ENCODE measurements around the gene NT5DC1. TPM values are rescaled to one million over a fixed set of nuclear protein-coding genes. Genes with fewer than 3 reads are reported as not detected.
A peak's percentile ranks its signal among the peaks of the same experiment; 100 is the strongest.

NT5DC1 gene
- total RNA-seq, 1 donor from 2014 or later, result 3.4 TPM

DNA sequence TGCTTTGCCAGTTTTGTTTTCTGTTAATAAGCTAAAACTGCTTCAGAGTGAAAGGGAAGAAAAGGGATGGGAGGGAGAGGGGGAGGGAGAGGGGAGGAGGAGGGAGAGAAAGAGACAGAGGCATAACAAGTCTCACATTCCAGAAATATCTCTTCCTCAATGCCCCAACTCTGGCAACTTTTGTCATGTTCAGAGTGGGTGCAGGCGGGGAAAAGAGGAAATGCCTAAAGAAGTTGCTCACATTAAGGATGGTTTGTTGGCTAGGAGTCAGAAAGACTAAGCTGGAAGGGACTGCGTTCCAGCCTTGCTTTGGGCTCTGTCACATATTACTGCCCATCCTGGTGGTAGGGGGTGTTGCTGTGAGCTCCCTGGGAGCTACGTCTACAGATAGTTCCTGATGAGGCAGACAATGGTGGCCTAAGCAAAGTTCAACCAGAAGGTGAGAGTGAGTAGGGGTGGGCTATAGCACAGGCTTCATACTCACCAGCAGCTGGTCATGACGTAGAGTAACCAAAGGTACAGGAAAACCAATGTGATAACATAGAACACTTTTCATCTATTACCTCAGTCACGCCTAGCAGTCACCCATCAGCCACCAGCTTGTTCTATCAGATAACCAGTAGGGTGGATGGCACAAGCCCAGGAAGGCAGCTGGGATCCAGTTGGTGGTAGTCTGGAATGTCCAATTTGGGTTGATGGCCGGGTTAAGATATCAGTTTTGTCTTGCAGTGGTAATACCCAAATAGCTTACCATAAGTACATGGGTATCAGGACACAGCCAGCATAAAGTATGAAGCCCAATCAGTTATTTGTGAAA is 151.1 kb downstream of the NT5DC1 start:
- no peak for FAIRE-seq

DNA sequence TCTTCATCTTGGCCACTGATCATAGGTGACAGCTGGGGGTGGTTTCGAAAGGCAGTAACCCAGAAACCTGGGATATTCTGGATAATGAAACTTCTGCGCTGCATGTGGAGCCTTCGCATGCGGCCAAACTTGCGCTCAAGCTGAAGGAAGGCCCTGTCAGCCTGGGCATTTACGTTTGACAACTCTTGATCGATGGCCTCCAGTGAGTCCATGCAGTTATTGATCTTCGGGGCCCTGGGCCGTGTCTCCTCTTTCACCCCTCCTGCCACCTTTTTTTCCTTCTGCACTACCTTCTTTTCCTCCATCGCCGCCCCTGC is 152.5 kb downstream of the NT5DC1 start:
- TF ChIP-seq, protein P1, sequence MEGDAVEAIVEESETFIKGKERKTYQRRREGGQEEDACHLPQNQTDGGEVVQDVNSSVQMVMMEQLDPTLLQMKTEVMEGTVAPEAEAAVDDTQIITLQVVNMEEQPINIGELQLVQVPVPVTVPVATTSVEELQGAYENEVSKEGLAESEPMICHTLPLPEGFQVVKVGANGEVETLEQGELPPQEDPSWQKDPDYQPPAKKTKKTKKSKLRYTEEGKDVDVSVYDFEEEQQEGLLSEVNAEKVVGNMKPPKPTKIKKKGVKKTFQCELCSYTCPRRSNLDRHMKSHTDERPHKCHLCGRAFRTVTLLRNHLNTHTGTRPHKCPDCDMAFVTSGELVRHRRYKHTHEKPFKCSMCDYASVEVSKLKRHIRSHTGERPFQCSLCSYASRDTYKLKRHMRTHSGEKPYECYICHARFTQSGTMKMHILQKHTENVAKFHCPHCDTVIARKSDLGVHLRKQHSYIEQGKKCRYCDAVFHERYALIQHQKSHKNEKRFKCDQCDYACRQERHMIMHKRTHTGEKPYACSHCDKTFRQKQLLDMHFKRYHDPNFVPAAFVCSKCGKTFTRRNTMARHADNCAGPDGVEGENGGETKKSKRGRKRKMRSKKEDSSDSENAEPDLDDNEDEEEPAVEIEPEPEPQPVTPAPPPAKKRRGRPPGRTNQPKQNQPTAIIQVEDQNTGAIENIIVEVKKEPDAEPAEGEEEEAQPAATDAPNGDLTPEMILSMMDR (IDR thresholded peaks at IDR 0.05; ENCODE audit: insufficient read depth, low read length, severe bottlenecking), result no peak
- FAIRE-seq (no peak), DNase-seq (ENCODE audit: low read depth) (no peak)
- no peaks in the 10 kb centered on the region for H3K27me3 ChIP-seq (ENCODE audit: control insufficient read depth, insufficient read depth, low read length)
- H3K4me3 ChIP-seq (ENCODE audit: low read depth, low read length), result peak overlapping the region; percentile 99
- H3K36me3 ChIP-seq (ENCODE audit: control insufficient read depth, insufficient read depth, low read length), result no peaks in the 10 kb centered on the region

More for the DNA sequence above, 151.1 kb downstream of the NT5DC1 start:
- TF ChIP-seq, protein P1 (IDR thresholded peaks at IDR 0.05; ENCODE audit: insufficient read depth, low read length, severe bottlenecking), result no peak
- Histone ChIP-seq H3K4me3 (ENCODE audit: low read depth, low read length) (no peak overlapping the region), H3K27me3 (ENCODE audit: control insufficient read depth, insufficient read depth, low read length) (no peaks in the 10 kb centered on the region), H3K36me3 (ENCODE audit: control insufficient read depth, insufficient read depth, low read length) (no peaks in the 10 kb centered on the region)
- peak; percentile 68 for DNase-seq (ENCODE audit: low read depth)

DNA sequence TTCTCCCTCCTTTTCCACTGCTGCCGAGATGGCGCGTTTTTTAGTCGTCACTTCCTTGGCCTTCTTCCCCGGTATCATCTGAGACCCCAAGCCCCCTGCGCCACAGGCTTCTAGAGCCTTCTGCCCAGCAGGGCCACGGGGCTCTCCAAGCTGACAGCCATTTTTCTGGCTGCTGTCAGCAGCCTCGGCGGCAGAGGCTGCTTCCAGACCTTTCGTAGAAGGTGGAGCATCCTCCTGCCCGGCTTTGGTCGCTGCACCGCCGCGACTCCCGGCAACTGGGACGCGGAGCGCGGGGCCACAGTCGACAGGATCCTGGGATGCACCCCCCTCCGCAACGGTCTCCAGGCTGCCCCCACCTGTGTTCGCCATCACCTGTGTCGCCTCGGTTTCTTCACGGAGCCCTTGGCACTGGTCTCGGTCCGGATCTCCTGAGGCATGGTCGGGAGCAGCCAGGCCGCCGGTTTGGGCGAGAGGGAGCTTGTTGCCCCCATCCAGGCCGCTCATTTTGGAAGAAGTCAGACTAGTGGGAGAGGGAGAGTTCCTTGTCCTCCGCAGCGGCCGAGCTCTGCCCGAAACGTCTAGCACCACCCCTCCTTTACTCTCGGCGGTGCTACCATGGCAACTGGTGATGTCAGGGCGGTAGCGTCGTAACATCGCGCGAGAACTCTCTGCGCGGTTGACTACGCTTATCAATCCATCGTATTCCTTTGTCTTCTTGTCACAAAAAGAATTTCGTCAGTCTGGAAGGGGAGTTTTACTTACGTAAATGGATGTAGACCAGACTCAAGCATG is 153.0 kb downstream of the NT5DC1 start, which contains the start of gene TSPYL4:
TSS of gene TSPYL4 (minus strand) at position 571 of the 792 bp plus-strand sequence. CDS start at position 504, 67 bp downstream.
- DNase-seq (ENCODE audit: low read depth) (peak; percentile 90), FAIRE-seq (no peak)
- Histone ChIP-seq H3K36me3 (ENCODE audit: control insufficient read depth, insufficient read depth, low read length) (no peaks in the 10 kb centered on the region), H3K27me3 (ENCODE audit: control insufficient read depth, insufficient read depth, low read length) (no peaks in the 10 kb centered on the region), H3K4me3 (ENCODE audit: low read depth, low read length) (peak within 1 kb of the TSS; percentile 99)
- TF ChIP-seq, protein P1 (IDR thresholded peaks at IDR 0.05; ENCODE audit: insufficient read depth, low read length, severe bottlenecking), result no peak

DNA sequence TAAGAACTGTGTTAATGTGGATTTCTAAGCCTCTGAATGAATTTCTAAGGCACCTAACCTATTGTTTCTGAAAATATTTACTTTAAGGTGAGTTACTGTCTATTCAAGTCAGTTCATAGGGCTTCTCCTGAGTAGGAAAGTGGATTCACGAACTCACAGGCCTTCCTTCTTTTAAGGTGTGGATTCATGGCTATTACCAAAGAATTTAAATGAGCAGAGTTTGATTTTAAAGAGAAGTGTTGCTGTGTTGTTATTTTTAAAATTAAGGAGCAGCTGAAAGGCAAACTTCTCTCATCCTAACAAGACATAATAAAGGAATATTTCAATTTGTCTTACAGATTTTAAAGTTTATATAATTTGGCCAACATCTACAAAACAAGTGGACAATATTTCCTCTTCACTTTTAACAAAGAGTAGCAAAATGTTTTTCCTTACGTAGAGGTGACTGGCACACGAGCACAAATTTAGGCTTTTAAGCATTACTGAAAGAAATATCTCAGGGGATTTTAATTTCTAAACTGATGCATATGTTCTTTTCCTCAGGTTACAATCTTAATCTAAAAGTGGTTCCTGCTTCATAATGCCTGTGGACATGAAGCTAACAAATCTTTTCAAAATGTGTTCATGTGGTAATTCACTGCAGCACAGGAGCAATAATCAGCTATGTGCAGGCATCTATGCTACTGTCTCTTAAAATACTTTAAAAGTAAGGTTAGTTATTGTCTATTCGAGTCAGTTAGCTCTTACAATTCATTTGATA is 153.8 kb downstream of the NT5DC1 start:
- TF ChIP-seq, protein P1 (IDR thresholded peaks at IDR 0.05; ENCODE audit: insufficient read depth, low read length, severe bottlenecking), result no peak
- Histone ChIP-seq H3K36me3 (ENCODE audit: control insufficient read depth, insufficient read depth, low read length) (no peaks in the 10 kb centered on the region), H3K27me3 (ENCODE audit: control insufficient read depth, insufficient read depth, low read length) (no peaks in the 10 kb centered on the region), H3K4me3 (ENCODE audit: low read depth, low read length) (peak overlapping the region; percentile 99)
- DNase-seq (ENCODE audit: low read depth) (no peak), FAIRE-seq (no peak)

DNA sequence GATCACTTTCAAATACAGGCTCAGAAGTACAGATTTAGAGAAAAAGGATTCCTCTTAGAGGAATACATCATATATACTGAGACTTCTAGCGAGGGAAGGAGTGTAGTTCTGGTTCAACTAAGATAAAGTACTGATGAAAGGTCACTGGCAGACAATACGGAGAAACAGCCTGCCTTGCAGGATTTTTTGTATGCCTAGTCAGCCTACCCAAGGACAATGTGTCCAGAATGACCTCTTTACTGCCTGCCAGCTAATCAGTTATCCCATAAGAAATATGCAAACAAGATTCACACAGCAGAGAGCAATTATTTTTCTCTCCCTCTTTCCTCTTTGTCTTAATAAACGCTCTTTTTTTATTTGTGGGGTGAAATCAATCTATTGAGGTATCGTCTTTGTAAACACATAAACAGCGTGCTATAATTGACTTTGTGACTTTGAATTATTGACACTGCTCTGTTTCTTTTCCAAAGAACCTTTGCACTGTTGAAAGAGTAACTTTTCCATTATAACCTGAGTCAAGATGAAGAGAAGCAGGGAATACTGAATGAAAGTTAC is 154.7 kb downstream of the NT5DC1 start:
- Histone ChIP-seq H3K36me3 (ENCODE audit: control insufficient read depth, insufficient read depth, low read length) (no peaks in the 10 kb centered on the region), H3K27me3 (ENCODE audit: control insufficient read depth, insufficient read depth, low read length) (no peaks in the 10 kb centered on the region), H3K4me3 (ENCODE audit: low read depth, low read length) (no peak overlapping the region)
- TF ChIP-seq, protein P1 (IDR thresholded peaks at IDR 0.05; ENCODE audit: insufficient read depth, low read length, severe bottlenecking), result no peak
- no peak for FAIRE-seq
- DNase-seq (ENCODE audit: low read depth), result no peak
